Transverse colon (tissue), 3 donors: ENCODE data around the gene PEF1.
A peak's percentile ranks its signal among the peaks of the same experiment; 100 is the strongest.

Experiments used
- CTCF ChIP-seq, 5 experiments: fragments of 200-600 bp in 3 of 5; fragments of 450-650 bp in 2 of 5; sonication (generic) in 3 of 5; IDR thresholded peaks; 1 replicate in 2 of 5; 2 replicates in 3 of 5; pipeline ENCODE4 v1.5.1; 2016 to 2017; ENCODE audit warnings: antibody characterized with exemption in 5 of 5, inconsistent platforms in 3 of 5, mild to moderate bottlenecking in 2 of 5, moderate library complexity in 1 of 5
- POLR2A ChIP-seq: fragments of 450-650 bp; IDR thresholded peaks from one replicate; pipeline ENCODE4 v1.6.1; 2016; ENCODE audit warnings: antibody characterized with exemption, mild to moderate bottlenecking, moderate library complexity

DNA sequence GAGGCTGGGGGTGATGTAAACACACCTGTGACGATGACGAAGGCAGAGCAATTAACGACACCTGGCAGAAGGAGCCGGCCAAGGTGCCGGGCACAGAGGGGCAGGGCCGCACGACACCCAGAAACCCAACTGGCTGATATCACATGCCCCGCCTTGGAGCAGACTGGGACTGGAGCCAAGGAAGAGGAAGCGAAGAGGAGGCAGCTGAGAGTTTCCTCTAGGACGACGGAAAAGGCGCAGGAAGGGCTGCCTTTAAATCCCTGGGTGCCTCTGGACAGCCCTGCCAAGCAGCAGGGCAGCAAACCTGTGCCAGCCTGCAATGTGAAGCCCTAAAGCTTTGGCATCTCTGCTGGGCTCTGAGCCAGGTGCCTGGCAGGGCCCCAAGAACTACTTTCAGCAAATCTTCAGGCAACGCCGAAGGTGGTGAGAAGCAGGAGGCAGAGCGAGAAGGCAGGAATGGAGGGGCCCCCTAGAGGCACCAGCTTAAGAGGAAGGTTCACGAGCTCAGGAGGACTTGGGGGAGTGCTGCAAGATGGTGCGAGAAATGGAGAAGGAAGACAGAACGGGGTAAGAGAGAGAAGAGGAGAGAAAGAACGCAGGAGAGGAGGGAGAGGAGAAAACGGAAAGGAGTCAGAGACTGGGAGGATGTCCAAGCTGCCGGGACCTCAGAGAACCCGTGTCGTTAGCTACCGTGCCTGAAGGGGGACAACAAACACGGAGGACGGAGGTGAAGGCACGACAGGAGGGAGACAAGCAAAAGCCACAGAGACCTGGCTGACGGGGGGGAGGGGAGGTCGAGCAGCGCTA, 25.3 kb upstream of the PEF1 start:
- TF ChIP-seq CTCF (IDR thresholded peaks at IDR 0.05) (peak in 3 of 5 experiments; percentile 7 to 34 (median 21)), POLR2A (peak; percentile 72)
